HG03457 (cell line): ENCODE data around the gene ADRM1.

ENCODE experiments used
- ATAC-seq: cut with Tn5 transposase; IDR thresholded peaks from one replicate; pipeline ENCODE4 v1.9.1; 2021; ENCODE audit warnings: moderate number of reproducible peaks; ENCODE audit not compliant: unreplicated experiment

Gene ADRM1

GRCh38 chr20:62309198-62309944 lies 6.6 kb downstream of the ADRM1 start:
- ATAC-seq: no peak

GRCh38 chr20:62309947-62310756 lies 7.4 kb downstream of the ADRM1 start:
- ATAC-seq: no peak

- ATAC-seq: no peak
These were observed 7.9 kb downstream of the ADRM1 start for GRCh38 chr20:62310757-62311121.

- ATAC-seq: no peak
These were observed 8.4 kb downstream of the ADRM1 start for GRCh38 chr20:62311150-62311549.

GRCh38 chr20:62311832-62312661 lies 9.2 kb downstream of the ADRM1 start:
- no peak for ATAC-seq

GRCh38 chr20:62312662-62312977 lies 9.8 kb downstream of the ADRM1 start:
- ATAC-seq: no peak

GRCh38 chr20:62313021-62313420 lies 10.2 kb downstream of the ADRM1 start:
- ATAC-seq: no peak

- no peak for ATAC-seq
These were observed 10.9 kb downstream of the ADRM1 start for GRCh38 chr20:62313460-62314338.

- no peak for ATAC-seq
These were observed 11.5 kb downstream of the ADRM1 start for GRCh38 chr20:62314339-62314638.

- no peak for ATAC-seq
These were observed 12.0 kb downstream of the ADRM1 start for GRCh38 chr20:62314711-62315302.

GRCh38 chr20:62315773-62316172 lies 13.0 kb downstream of the ADRM1 start:
- ATAC-seq: no peak

GRCh38 chr20:62316331-62317166 lies 13.8 kb downstream of the ADRM1 start:
- ATAC-seq: no peak

GRCh38 chr20:62317167-62317655 lies 14.4 kb downstream of the ADRM1 start:
- no peak for ATAC-seq

GRCh38 chr20:62318400-62319345 lies 15.9 kb downstream of the ADRM1 start:
- no peak for ATAC-seq

GRCh38 chr20:62319346-62319909 lies 16.6 kb downstream of the ADRM1 start:
- ATAC-seq: no peak

GRCh38 chr20:62320581-62321354 lies 18.0 kb downstream of the ADRM1 start:
- ATAC-seq: no peak

GRCh38 chr20:62321521-62321948 lies 18.7 kb downstream of the ADRM1 start:
- ATAC-seq: no peak
